A549 (cell line): Measurements from ENCODE around the gene THTPA. TPM values are rescaled to one million over a fixed set of nuclear protein-coding genes. Genes with fewer than 3 reads are reported as not detected.

Experiments used
- ATAC-seq, 2 experiments: fragments of 200-7000 bp in 1 of 2; fragments of >200 bp in 1 of 2; cut with Nextera tagmentation in 1 of 2; cut with Tn5 transposase in 1 of 2; 3 replicates each; pipeline versions ENCODE4 v1.8.0 to v1.9.1; 2018 to 2020; ENCODE audit warnings: mild to moderate bottlenecking in 1 of 2, moderate library complexity in 1 of 2
- CTCF ChIA-PET: fragments of 300-600 bp; sonication (Branson Sonifier 250); formaldehyde crosslinking; extraction: SDS; loops from one replicate; lab custom pipeline; 2021; ENCODE audit warnings: antibody characterized with exemption, inconsistent platforms; lab: Yijun Ruan, JAX
- POLR2A ChIA-PET: fragments of 350-600 bp; formaldehyde crosslinking; extraction: SDS; loops from one replicate; lab custom pipeline; 2021; ENCODE audit warnings: antibody characterized with exemption, inconsistent platforms; lab: Yijun Ruan, JAX
- DNase-seq, 2 experiments: peaks; one replicate each; pipeline versions ENCODE4 v3.0.0 to v3.0.0-alpha.2; 2011 to 2016; ENCODE audit warnings: low read depth in 1 of 2, low spot score in 1 of 2
- FAIRE-seq: peaks from 2 replicates; lab custom pipeline; 2011; peaks lifted over from hg19 to GRCh38; lab: Jason Lieb, UNC
- H3K27ac ChIP-seq, 2 experiments: fragments of >200 bp; sonication (Bioruptor Twin); formaldehyde crosslinking; 3 replicates each; pipeline ENCODE4 v1.5.1; 2016 to 2017
- H3K4me1 ChIP-seq: fragments of >200 bp; sonication (Bioruptor Twin); formaldehyde crosslinking; 3 replicates; pipeline ENCODE4 v1.6.1; 2016
- H3K4me2 ChIP-seq: fragments of >200 bp; sonication (Bioruptor Twin); formaldehyde crosslinking; 3 replicates; pipeline ENCODE4 v1.6.1; 2016
- H3K4me3 ChIP-seq: fragments of >200 bp; sonication (Bioruptor Twin); formaldehyde crosslinking; 3 replicates; pipeline ENCODE4 v1.5.1; 2016
- H3K9me3 ChIP-seq: fragments of >200 bp; sonication (Bioruptor Twin); formaldehyde crosslinking; 3 replicates; pipeline ENCODE4 v1.6.1; 2016
- CHD2 ChIP-seq: fragments of 150-350 bp; IDR thresholded peaks from 2 replicates; pipeline ENCODE4 v1.6.1; 2014; ENCODE audit warnings: low read length; ENCODE audit not compliant: partially characterized antibody
- EHF ChIP-seq: fragments of 250-450 bp; sonication (Bioruptor Pico); IDR thresholded peaks from 2 replicates; pipeline ENCODE4 v1.5.0; 2020; ENCODE audit warnings: mild to moderate bottlenecking
- EHMT2 ChIP-seq: fragments of 200-600 bp; sonication (generic); IDR thresholded peaks from 2 replicates; pipeline ENCODE4 v1.6.1; 2016; ENCODE audit warnings: antibody characterized with exemption, low read depth, mild to moderate bottlenecking, moderate library complexity
- FOSB ChIP-seq: fragments of 250-450 bp; sonication (Bioruptor Pico); IDR thresholded peaks from 2 replicates; pipeline ENCODE4 v1.5.0; 2020; ENCODE audit warnings: mild to moderate bottlenecking, moderate library complexity
- FOSL2 ChIP-seq, 2 experiments: fragments of 450-650 bp in 1 of 2; fragments of >200 bp in 1 of 2; sonication (Bioruptor Twin) in 1 of 2; formaldehyde crosslinking; IDR thresholded peaks; 2 replicates each; pipeline versions ENCODE4 v1.5.0 to v1.6.1; 2016 to 2020; ENCODE audit warnings: mild to moderate bottlenecking in 1 of 2, moderate library complexity in 1 of 2
- HDAC2 ChIP-seq: fragments of 200-600 bp; sonication (generic); IDR thresholded peaks from 2 replicates; pipeline ENCODE4 v1.6.1; 2016
- HOXB5 ChIP-seq: fragments of 250-450 bp; sonication (Bioruptor Pico); IDR thresholded peaks from 2 replicates; pipeline ENCODE4 v1.5.0; 2020; ENCODE audit warnings: mild to moderate bottlenecking, moderate library complexity
- KDM5A ChIP-seq: fragments of 200-600 bp; sonication (generic); IDR thresholded peaks from 2 replicates; pipeline ENCODE4 v1.6.1; 2016; ENCODE audit warnings: antibody characterized with exemption, mild to moderate bottlenecking
- MAZ ChIP-seq: fragments of 150-350 bp; IDR thresholded peaks from 2 replicates; pipeline ENCODE4 v1.6.1; 2014; ENCODE audit warnings: antibody characterized with exemption, low read depth, low read length, borderline replicate concordance
- MYC ChIP-seq: IDR thresholded peaks from 2 replicates; pipeline ENCODE4 v1.6.1; 2012; ENCODE audit warnings: mild to moderate bottlenecking, inconsistent platforms, low read length, improper control_type of control experiment, borderline replicate concordance
- PHF8 ChIP-seq: fragments of 200-600 bp; sonication (generic); IDR thresholded peaks from 2 replicates; pipeline ENCODE4 v1.6.1; 2016; ENCODE audit warnings: low read depth, mild to moderate bottlenecking, antibody characterized with exemption, moderate library complexity, borderline replicate concordance
- POLR2A ChIP-seq: IDR thresholded peaks from 2 replicates; pipeline ENCODE4 v1.6.1; 2012; ENCODE audit warnings: mild to moderate bottlenecking, low read length
- POLR2AphosphoS2 ChIP-seq: conservative IDR thresholded peaks from 2 replicates; pipeline ENCODE4 v1.6.1; 2012; ENCODE audit warnings: low read length, improper control_type of control experiment, inconsistent platforms
- RAD21 ChIP-seq, 2 experiments: fragments of >200 bp in 1 of 2; sonication (Bioruptor Twin) in 1 of 2; formaldehyde crosslinking in 1 of 2; IDR thresholded peaks in 1 of 2; conservative IDR thresholded peaks in 1 of 2; 2 replicates in 1 of 2; 3 replicates in 1 of 2; pipeline ENCODE4 v1.6.1; 2012 to 2018; ENCODE audit warnings: inconsistent platforms in 1 of 2
- RARB ChIP-seq: fragments of 250-450 bp; sonication (Bioruptor Pico); IDR thresholded peaks from 2 replicates; pipeline ENCODE4 v1.8.0; 2021; ENCODE audit warnings: mild to moderate bottlenecking, moderate library complexity
- SMC3 ChIP-seq: fragments of >200 bp; sonication (Bioruptor Twin); formaldehyde crosslinking; IDR thresholded peaks from 3 replicates; pipeline ENCODE4 v1.6.1; 2018; ENCODE audit warnings: inconsistent platforms
- SREBF2 ChIP-seq: fragments of 450-650 bp; IDR thresholded peaks from 2 replicates; pipeline ENCODE4 v1.6.1; 2014; ENCODE audit warnings: mild to moderate bottlenecking, moderate library complexity
- TFCP2L1 ChIP-seq: fragments of 250-450 bp; sonication (Bioruptor Pico); IDR thresholded peaks from 2 replicates; pipeline ENCODE4 v1.5.0; 2021; ENCODE audit warnings: mild to moderate bottlenecking
- TP53 ChIP-seq: fragments of 250-450 bp; sonication (Bioruptor Pico); IDR thresholded peaks from 2 replicates; pipeline ENCODE4 v1.5.0; 2021; ENCODE audit warnings: mild to moderate bottlenecking, moderate library complexity
- ZC3H11A ChIP-seq: fragments of 450-650 bp; IDR thresholded peaks from 2 replicates; pipeline ENCODE4 v1.6.1; 2014; ENCODE audit warnings: antibody characterized with exemption, mild to moderate bottlenecking
- ZFP36 ChIP-seq: fragments of 450-650 bp; IDR thresholded peaks from 2 replicates; pipeline ENCODE4 v1.6.1; 2014; ENCODE audit warnings: borderline replicate concordance; ENCODE audit not compliant: partially characterized antibody
- WGBS: methylation state at CpG from one replicate; pipeline ENCODE4 v1.1.6; 2017; ENCODE audit errors: missing lambda C conversion rate; 5-methylcytosine and 5-hydroxymethylcytosine counted together
- polyA plus RNA-seq, 4 experiments: library from polyadenylated mRNA; depleted of rRNA in 3 of 4; stranded (reverse); fragments of >200 nt; fragmentation: RNase III in 1 of 4; extraction: RNeasy Plus Mini Kit Qiagen cat#74134 plus additional on column Dnase treatment in 1 of 4; gene quantifications; 2 replicates in 3 of 4; 3 replicates in 1 of 4; pipeline ENCODE4 v1.2.3, GENCODE V29; 2011 to 2017
- TF ChIP-seq, protein P1 (sequence below): fragments of 450-650 bp; IDR thresholded peaks from 2 replicates; pipeline ENCODE4 v1.6.1; 2014; ENCODE audit warnings: antibody characterized with exemption
- TF ChIP-seq, protein P2 (sequence below): IDR thresholded peaks from 2 replicates; pipeline ENCODE4 v1.6.1; 2012; ENCODE audit warnings: low read depth, borderline replicate concordance
- TF ChIP-seq, protein P3 (sequence below): fragments of >200 bp; sonication (Bioruptor Twin); formaldehyde crosslinking; IDR thresholded peaks from 3 replicates; pipeline ENCODE4 v1.6.1; 2016
- TF ChIP-seq, protein P4 (sequence below): IDR thresholded peaks from 2 replicates; pipeline ENCODE4 v1.6.1; 2012
- TF ChIP-seq, protein P5 (sequence below): fragments of 250-450 bp; sonication (Bioruptor Pico); IDR thresholded peaks from 2 replicates; pipeline ENCODE4 v1.5.0; 2021; ENCODE audit warnings: mild to moderate bottlenecking, moderate library complexity, borderline replicate concordance

THTPA gene
- polyA plus RNA-seq, 2 of the 4 experiments (the other 2 are of a cell fraction) = 8.1 to 23.9 TPM

DNA sequence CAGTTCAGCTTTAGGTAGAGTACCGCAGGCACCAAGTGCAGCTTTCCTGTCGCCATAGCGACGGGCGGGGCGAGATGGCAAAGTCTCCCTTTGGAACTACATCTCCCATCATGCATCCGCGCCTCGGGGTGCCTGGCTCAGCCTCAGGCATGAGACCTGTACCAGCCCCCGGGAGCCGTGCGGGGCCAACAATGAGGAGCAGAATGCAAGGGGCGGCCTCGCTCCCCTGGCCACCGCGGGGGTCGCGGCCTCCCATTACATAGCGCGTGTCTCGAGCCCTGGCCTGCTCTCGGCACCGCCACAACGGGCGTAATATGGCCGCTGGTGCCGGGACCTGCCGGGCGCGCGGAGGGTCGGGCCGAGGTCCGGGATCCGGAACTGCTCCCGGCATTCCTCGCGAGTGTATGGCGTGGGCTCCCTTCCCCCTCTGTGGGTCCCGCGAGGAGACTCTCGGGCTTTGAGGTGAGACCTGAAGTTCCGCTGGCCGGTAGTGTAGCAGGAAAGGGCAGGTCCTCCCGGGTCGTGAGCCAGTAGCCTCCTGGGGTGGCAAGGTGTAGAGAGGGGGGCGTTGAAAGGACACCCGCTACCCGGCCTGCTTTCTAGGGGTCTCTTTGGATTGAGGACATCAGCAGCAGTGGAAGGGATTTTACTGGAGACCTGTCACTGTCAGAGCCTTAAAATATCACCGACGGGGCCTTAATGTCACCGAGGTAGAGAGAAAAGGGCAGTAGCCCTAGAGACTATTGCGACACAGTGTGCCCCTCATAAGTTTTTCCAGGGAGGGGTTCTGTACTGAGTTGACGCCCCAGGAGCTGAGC, at the start of gene THTPA (continued):
- TF ChIP-seq RARB (CRISPR knock-in tag) (no peak; the same call in 1 of the 2 replicates), POLR2AphosphoS2 (no peak), MYC (no peak), TFCP2L1 (CRISPR knock-in tag) (peak; percentile 73; the same call in 1 of the 2 replicates), HOXB5 (CRISPR knock-in tag) (no peak), RAD21 (conservative IDR thresholded peaks at IDR 0.05 in 1 of 2, IDR thresholded peaks at IDR 0.05 in 1 of 2) (no peak), PHF8 (peak; percentile 92; the same call in 1 of the 2 replicates), POLR2A (peak; percentile 75)
- TF ChIP-seq, protein P1, sequence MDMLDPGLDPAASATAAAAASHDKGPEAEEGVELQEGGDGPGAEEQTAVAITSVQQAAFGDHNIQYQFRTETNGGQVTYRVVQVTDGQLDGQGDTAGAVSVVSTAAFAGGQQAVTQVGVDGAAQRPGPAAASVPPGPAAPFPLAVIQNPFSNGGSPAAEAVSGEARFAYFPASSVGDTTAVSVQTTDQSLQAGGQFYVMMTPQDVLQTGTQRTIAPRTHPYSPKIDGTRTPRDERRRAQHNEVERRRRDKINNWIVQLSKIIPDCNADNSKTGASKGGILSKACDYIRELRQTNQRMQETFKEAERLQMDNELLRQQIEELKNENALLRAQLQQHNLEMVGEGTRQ = no peak
- TF ChIP-seq, protein P2, sequence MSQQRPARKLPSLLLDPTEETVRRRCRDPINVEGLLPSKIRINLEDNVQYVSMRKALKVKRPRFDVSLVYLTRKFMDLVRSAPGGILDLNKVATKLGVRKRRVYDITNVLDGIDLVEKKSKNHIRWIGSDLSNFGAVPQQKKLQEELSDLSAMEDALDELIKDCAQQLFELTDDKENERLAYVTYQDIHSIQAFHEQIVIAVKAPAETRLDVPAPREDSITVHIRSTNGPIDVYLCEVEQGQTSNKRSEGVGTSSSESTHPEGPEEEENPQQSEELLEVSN = no peak
- TF ChIP-seq, protein P3, sequence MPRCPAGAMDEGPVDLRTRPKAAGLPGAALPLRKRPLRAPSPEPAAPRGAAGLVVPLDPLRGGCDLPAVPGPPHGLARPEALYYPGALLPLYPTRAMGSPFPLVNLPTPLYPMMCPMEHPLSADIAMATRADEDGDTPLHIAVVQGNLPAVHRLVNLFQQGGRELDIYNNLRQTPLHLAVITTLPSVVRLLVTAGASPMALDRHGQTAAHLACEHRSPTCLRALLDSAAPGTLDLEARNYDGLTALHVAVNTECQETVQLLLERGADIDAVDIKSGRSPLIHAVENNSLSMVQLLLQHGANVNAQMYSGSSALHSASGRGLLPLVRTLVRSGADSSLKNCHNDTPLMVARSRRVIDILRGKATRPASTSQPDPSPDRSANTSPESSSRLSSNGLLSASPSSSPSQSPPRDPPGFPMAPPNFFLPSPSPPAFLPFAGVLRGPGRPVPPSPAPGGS = 0 out of 3 replicates have a peak, but pooled peaks have one; percentile 39
- TF ChIP-seq, protein P4, sequence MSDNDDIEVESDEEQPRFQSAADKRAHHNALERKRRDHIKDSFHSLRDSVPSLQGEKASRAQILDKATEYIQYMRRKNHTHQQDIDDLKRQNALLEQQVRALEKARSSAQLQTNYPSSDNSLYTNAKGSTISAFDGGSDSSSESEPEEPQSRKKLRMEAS = peak; percentile 89

DNA sequence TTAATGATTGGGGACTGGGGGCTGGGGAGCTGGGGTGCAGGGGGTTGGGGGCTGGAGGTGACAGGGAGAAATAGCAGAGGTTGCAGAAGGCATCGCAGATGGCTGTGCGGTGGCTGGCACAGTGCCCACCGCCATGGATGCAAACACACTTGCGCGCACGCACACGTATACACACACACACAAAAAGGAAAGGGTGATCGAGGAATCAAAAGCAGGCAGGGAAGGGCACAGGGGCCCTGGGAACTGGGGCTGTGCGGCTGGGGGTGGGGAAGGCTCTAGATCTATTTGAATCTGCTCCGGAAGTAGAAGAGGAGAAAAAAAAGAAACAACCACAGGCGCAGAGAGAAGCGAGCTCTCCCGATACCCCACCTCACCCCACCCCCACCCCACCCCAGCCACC, 43.9 kb upstream of the THTPA start:
- no peaks in the 10 kb centered on the region for H3K4me1 ChIP-seq
- no peak for DNase-seq
- no peaks in the 10 kb centered on the region for H3K9me3 ChIP-seq
- ATAC-seq = no peak
- CTCF ChIA-PET = interaction anchor here (1.6 kb wide), 1 partner anchor 46 kb away, joined by 4 read pairs; no protein-coding TSS in a partner anchor
- no peak overlapping the region for H3K27ac ChIP-seq
- POLR2A ChIA-PET = no interaction called here
- TF ChIP-seq EHF (CRISPR knock-in tag) = no peak
- TF ChIP-seq CHD2 = no peak
- no peak for TF ChIP-seq FOSL2 (IDR thresholded peaks at IDR 0.05)
- TF ChIP-seq FOSL2 (CRISPR knock-in tag; IDR thresholded peaks at IDR 0.05) = no peak
- TF ChIP-seq TP53 = no peak
- TF ChIP-seq MAZ = no peak
- TF ChIP-seq ZFP36 = no peak
- FAIRE-seq = no peak
- no peak overlapping the region for H3K4me3 ChIP-seq
- no peak overlapping the region for H3K4me2 ChIP-seq
- 62% methylated on average over 13 of the region's 13 CpGs for WGBS

DNA sequence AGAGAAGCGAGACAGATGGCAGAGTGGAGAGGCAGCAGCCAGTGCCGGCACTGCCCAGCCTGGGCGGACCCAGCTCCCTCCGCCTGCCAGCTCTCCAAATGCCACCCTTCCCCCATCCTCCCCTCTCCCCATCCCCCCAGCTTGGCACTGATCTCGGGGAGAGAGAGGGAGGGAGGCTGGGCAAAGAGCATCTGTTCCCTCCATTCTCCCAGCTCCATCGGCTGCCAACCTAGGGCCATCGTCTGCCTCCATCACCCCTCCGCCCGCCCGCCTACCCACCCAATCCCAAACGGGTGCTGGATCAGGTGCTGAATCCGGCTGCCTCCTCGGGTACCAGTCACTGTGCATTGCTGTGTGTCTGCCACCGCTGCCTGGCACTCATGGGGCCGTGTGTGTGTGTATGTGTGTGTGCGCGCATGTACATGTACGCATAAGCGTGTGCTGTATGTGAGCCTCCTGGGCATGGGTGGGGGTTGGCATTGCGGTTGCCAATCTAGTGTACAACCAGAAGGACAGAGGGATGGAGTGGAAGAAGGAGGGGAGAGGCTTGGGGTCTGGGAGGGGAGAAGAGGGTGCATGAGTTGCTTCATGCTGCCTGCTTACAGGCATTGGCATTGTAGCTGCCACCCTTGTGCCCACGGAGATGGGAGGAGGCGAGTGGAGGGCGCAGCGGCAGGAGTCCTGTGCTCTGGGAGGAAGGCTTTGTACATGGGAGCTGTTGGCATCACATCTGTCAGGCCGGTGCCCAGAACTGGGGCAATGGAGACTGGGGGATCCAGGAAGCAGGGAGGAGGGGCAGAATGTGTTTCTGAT, 42.9 kb upstream of the THTPA start:
- 59% methylated on average over 21 of the region's 25 CpGs for WGBS
- no peak for FAIRE-seq
- no peak overlapping the region for H3K4me2 ChIP-seq
- TF ChIP-seq, protein P5, sequence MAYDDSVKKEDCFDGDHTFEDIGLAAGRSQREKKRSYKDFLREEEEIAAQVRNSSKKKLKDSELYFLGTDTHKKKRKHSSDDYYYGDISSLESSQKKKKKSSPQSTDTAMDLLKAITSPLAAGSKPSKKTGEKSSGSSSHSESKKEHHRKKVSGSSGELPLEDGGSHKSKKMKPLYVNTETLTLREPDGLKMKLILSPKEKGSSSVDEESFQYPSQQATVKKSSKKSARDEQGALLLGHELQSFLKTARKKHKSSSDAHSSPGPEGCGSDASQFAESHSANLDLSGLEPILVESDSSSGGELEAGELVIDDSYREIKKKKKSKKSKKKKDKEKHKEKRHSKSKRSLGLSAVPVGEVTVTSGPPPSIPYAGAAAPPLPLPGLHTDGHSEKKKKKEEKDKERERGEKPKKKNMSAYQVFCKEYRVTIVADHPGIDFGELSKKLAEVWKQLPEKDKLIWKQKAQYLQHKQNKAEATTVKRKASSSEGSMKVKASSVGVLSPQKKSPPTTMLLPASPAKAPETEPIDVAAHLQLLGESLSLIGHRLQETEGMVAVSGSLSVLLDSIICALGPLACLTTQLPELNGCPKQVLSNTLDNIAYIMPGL = no peak
- no peak for TF ChIP-seq CHD2
- TF ChIP-seq SMC3 = no peak
- no peak for TF ChIP-seq SREBF2
- TF ChIP-seq HDAC2 = no peak
- no peak for TF ChIP-seq KDM5A
- TF ChIP-seq FOSB = no peak
- TF ChIP-seq, protein P2 = no peak
- no peak for TF ChIP-seq EHMT2
- no peak for TF ChIP-seq ZC3H11A
- TF ChIP-seq, protein P3 = no peak

More for the DNA sequence above, 42.9 kb upstream of the THTPA start:
- Histone ChIP-seq H3K27ac (no peak overlapping the region), H3K4me3 (no peak overlapping the region), H3K4me1 (no peaks in the 10 kb centered on the region), H3K9me3 (no peaks in the 10 kb centered on the region)
- ATAC-seq (no peak), DNase-seq (no peak)
- ChIA-PET CTCF (interaction anchor here (0.5 to 1.6 kb wide), 2 partner anchors 23 to 45 kb away, joined by 3 to 4 read pairs; no protein-coding TSS in a partner anchor), POLR2A (no interaction called here)
